Measurements from ENCODE around the gene TRIP4. TPM values are rescaled to one million over a fixed set of nuclear protein-coding genes. Genes with fewer than 3 reads are reported as not detected.

TRIP4 gene
- polyA plus RNA-seq, 2 of the 4 experiments (the other 2 are of a cell fraction) = 24.8 to 34.9 TPM

GRCh38 chr15:64381000-64381751 lies 6.5 kb upstream of the TRIP4 start, which contains the start of gene PCLAF (continued):
- TF ChIP-seq PBX3 (IDR thresholded peaks at IDR 0.05) (peak; percentile 95), HOXA7 (CRISPR knock-in tag; IDR thresholded peaks at IDR 0.05) (no peak), HES2 (IDR thresholded peaks at IDR 0.05) (no peak), ATOH8 (CRISPR knock-in tag; IDR thresholded peaks at IDR 0.05; ENCODE audit: low read depth) (no peak), HOXB13 (CRISPR knock-in tag; IDR thresholded peaks at IDR 0.05; ENCODE audit: low read depth) (no peak), ZC3H11A (IDR thresholded peaks at IDR 0.05) (no peak), SREBF2 (IDR thresholded peaks at IDR 0.05) (no peak), CEBPB (IDR thresholded peaks at IDR 0.05) (no peak), MYC (IDR thresholded peaks at IDR 0.05; ENCODE audit: borderline replicate concordance, low read length) (no peak), NR3C1 (IDR thresholded peaks at IDR 0.05) (no peak), NPAS2 (CRISPR knock-in tag; IDR thresholded peaks at IDR 0.05; ENCODE audit: borderline replicate concordance) (no peak), MAZ (IDR thresholded peaks at IDR 0.05; ENCODE audit: borderline replicate concordance, low read depth, low read length) (no peak), HMGXB4 (CRISPR knock-in tag; IDR thresholded peaks at IDR 0.05; ENCODE audit: borderline replicate concordance) (no peak), FOXS1 (CRISPR knock-in tag; IDR thresholded peaks at IDR 0.05) (no peak), SMC3 (IDR thresholded peaks at IDR 0.05) (no peak), RAD21 (conservative IDR thresholded peaks at IDR 0.05 in 1 of 2, IDR thresholded peaks at IDR 0.05 in 1 of 2) (peak in 1 of 2 experiments; percentile 20; a peak in 1 of 5 replicates), RNF2 (IDR thresholded peaks at IDR 0.05; ENCODE audit: borderline replicate concordance, low read depth) (no peak), FOSL2 (IDR thresholded peaks at IDR 0.05) (no peak), FOSL2 (CRISPR knock-in tag; IDR thresholded peaks at IDR 0.05) (no peak), TP53 (CRISPR knock-in tag; IDR thresholded peaks at IDR 0.05) (no peak), ZSCAN20 (CRISPR knock-in tag; IDR thresholded peaks at IDR 0.05) (no peak), JUNB (IDR thresholded peaks at IDR 0.05) (no peak), CHD4 (IDR thresholded peaks at IDR 0.05; ENCODE audit: borderline replicate concordance) (no peak), HEYL (CRISPR knock-in tag; IDR thresholded peaks at IDR 0.05) (no peak), KDM1A (IDR thresholded peaks at IDR 0.05; ENCODE audit: low read depth) (no peak), POLR2AphosphoS2 (conservative IDR thresholded peaks at IDR 0.05; ENCODE audit: low read length) (no peak), MAX (IDR thresholded peaks at IDR 0.05) (peak; percentile 82), USF2 (IDR thresholded peaks at IDR 0.05) (no peak), REST (IDR thresholded peaks at IDR 0.05) (no peak; the same call in 1 of the 2 replicates), BCL3 (IDR thresholded peaks at IDR 0.05) (no peak), TFCP2L1 (CRISPR knock-in tag; IDR thresholded peaks at IDR 0.05) (no peak), MAFK (IDR thresholded peaks at IDR 0.05; ENCODE audit: partially characterized antibody) (no peak), JUN (IDR thresholded peaks at IDR 0.05) (peak in 1 of 2 experiments; percentile 65; a peak in 3 of 5 replicates)
